Endothelial cell of umbilical vein (primary cell): Measurements from ENCODE around the gene APOC4. TPM values are rescaled to one million over a fixed set of nuclear protein-coding genes. Genes with fewer than 3 reads are reported as not detected.

ENCODE experiments used
- BruUV-seq: library from RNA; stranded (reverse); fragments of 400-500 nt; replicated peaks from 2 replicates; lab custom pipeline; 2021; lab: Mats Ljungman, UMichigan
- CTCF ChIA-PET: fragments of 300-600, 350-600 bp; sonication (Branson Sonifier 250); formaldehyde crosslinking; loops from one replicate; lab custom pipeline; 2021; ENCODE audit warnings: antibody characterized with exemption, inconsistent platforms; lab: Charles Lee
- POLR2A ChIA-PET: fragments of 300-600, 350-600 bp; sonication (Branson Sonifier 250); formaldehyde crosslinking; loops from one replicate; lab custom pipeline; 2021; ENCODE audit warnings: antibody characterized with exemption, inconsistent platforms; lab: Charles Lee
- DNase-seq: peaks from one replicate; pipeline ENCODE4 v3.0.0-alpha.2; 2011; ENCODE audit warnings: low read depth, low spot score
- FAIRE-seq: peaks from 2 replicates; lab custom pipeline; 2011; peaks lifted over from hg19 to GRCh38; lab: Jason Lieb, UNC
- H2AFZ ChIP-seq: 2 replicates; pipeline ENCODE4 v1.6.0; 2012; ENCODE audit warnings: low read depth, low read length, control low read depth, inconsistent platforms
- H3K27ac ChIP-seq: 2 replicates; pipeline ENCODE4 v1.5.1; 2011; ENCODE audit warnings: low read depth, mild to moderate bottlenecking, control low read depth, low read length, moderate library complexity; ENCODE audit not compliant: insufficient read depth
- H3K27me3 ChIP-seq, 2 experiments: 2 replicates each; pipeline versions ENCODE4 v1.6.0 to v1.6.1; 2011; ENCODE audit warnings: low read length in 2 of 2, mixed read lengths in 1 of 2; ENCODE audit not compliant: control insufficient read depth in 2 of 2, insufficient read depth in 2 of 2
- H3K36me3 ChIP-seq, 2 experiments: 2 replicates in 1 of 2; 3 replicates in 1 of 2; pipeline ENCODE4 v1.5.1; 2011; ENCODE audit warnings: low read length in 2 of 2, mild to moderate bottlenecking in 1 of 2, moderate library complexity in 1 of 2; ENCODE audit not compliant: control insufficient read depth in 2 of 2, insufficient read depth in 2 of 2; ENCODE audit errors: extremely low read depth in 1 of 2
- H3K4me1 ChIP-seq: 3 replicates; pipeline ENCODE4 v1.5.1; 2011; ENCODE audit warnings: mild to moderate bottlenecking, low read length; ENCODE audit not compliant: control insufficient read depth, insufficient read depth; ENCODE audit errors: extremely low read depth
- H3K4me2 ChIP-seq: 2 replicates; pipeline ENCODE4 v1.6.1; 2011; ENCODE audit warnings: low read length, control low read depth, mixed read lengths; ENCODE audit not compliant: insufficient read depth
- H3K4me3 ChIP-seq, 3 experiments: fragments of 200-600 bp in 1 of 3; sonication (generic), shearing (Covaris generic) in 1 of 3; replicated peaks in 1 of 3; 2 replicates each; pipeline ENCODE4 v1.5.1; 2011 to 2016; ENCODE audit warnings: control low read depth in 3 of 3, low read length in 3 of 3, mild to moderate bottlenecking in 2 of 3, inconsistent platforms in 1 of 3, low read depth in 1 of 3, moderate library complexity in 1 of 3; ENCODE audit not compliant: insufficient read depth in 1 of 3
- H3K79me2 ChIP-seq: 2 replicates; pipeline ENCODE4 v1.6.0; 2012; ENCODE audit warnings: low read length, inconsistent platforms; ENCODE audit not compliant: control insufficient read depth, insufficient read depth
- H3K9ac ChIP-seq: replicated peaks from 2 replicates; pipeline ENCODE3; 2011; ENCODE audit warnings: low read length, control low read depth; ENCODE audit not compliant: insufficient read depth; ENCODE audit errors: extremely low read depth
- H3K9me1 ChIP-seq: replicated peaks from 3 replicates; pipeline ENCODE4 v1.6.0; 2011; ENCODE audit warnings: mild to moderate bottlenecking, low read length; ENCODE audit not compliant: control insufficient read depth, insufficient read depth; ENCODE audit errors: extremely low read depth
- H3K9me3 ChIP-seq: replicated peaks from 2 replicates; pipeline ENCODE4 v1.5.1; 2012; ENCODE audit warnings: low read length, inconsistent platforms; ENCODE audit not compliant: control insufficient read depth, insufficient read depth
- H4K20me1 ChIP-seq: replicated peaks from 2 replicates; pipeline ENCODE3; 2011; ENCODE audit warnings: mild to moderate bottlenecking, low read length; ENCODE audit not compliant: control insufficient read depth, insufficient read depth; ENCODE audit errors: extremely low read depth
- CTCF ChIP-seq, 2 donors: IDR thresholded peaks; 1 replicate in 1 of 2; 2 replicates in 1 of 2; pipeline ENCODE4 v1.5.1; 2011; ENCODE audit warnings: low read length in 2 of 2, mild to moderate bottlenecking in 2 of 2, moderate library complexity in 2 of 2, control low read depth in 1 of 2, inconsistent platforms in 1 of 2, low read depth in 1 of 2; ENCODE audit not compliant: insufficient read depth in 1 of 2; ENCODE audit errors: extremely low read depth in 1 of 2
- EZH2 ChIP-seq: IDR thresholded peaks from 2 replicates; pipeline ENCODE4 v1.6.1; 2012; ENCODE audit warnings: borderline replicate concordance, low read depth, mild to moderate bottlenecking, moderate library complexity, low read length, inconsistent platforms; ENCODE audit not compliant: severe bottlenecking
- FOS ChIP-seq: IDR thresholded peaks from 2 replicates; pipeline ENCODE4 v1.6.1; 2011; ENCODE audit warnings: mild to moderate bottlenecking, low read length, moderate library complexity, borderline replicate concordance; ENCODE audit not compliant: insufficient read depth
- GATA2 ChIP-seq: IDR thresholded peaks from 2 replicates; pipeline ENCODE4 v1.7.0; 2011; ENCODE audit warnings: low read depth, mild to moderate bottlenecking, moderate library complexity, mixed read lengths, low read length; ENCODE audit not compliant: insufficient read length, insufficient read depth
- JUN ChIP-seq: IDR thresholded peaks from 2 replicates; pipeline ENCODE4 v1.6.1; 2011; ENCODE audit warnings: borderline replicate concordance, low read depth; ENCODE audit not compliant: insufficient read length, insufficient read depth
- MAX ChIP-seq: IDR thresholded peaks from 2 replicates; pipeline ENCODE4 v1.6.1; 2011; ENCODE audit not compliant: insufficient read depth, insufficient read length
- MYC ChIP-seq: IDR thresholded peaks from one replicate; pipeline ENCODE4 v1.6.1; 2011; ENCODE audit warnings: mild to moderate bottlenecking, low read depth, low read length
- POLR2A ChIP-seq: IDR thresholded peaks from 2 replicates; pipeline ENCODE4 v1.6.1; 2012; ENCODE audit warnings: low read depth, mild to moderate bottlenecking, control low read depth, low read length
- POLR2AphosphoS5 ChIP-seq: IDR thresholded peaks from 2 replicates; pipeline ENCODE4 v1.6.1; 2012; ENCODE audit warnings: low read depth, mild to moderate bottlenecking, control low read depth, low read length, moderate library complexity; ENCODE audit not compliant: insufficient read depth
- dilution Hi-C: fragments of 300-500 bp; cut with MboI; formaldehyde crosslinking; loops from one replicate; pipeline ENCODE4 v1.15.0; 2019; ENCODE audit warnings: low sequenced_read_pairs; ENCODE audit not compliant: extremely low pct_ligation_motif_present
- intact Hi-C: fragments of 100-400 bp; cut with micrococcal nuclease; formaldehyde crosslinking; loops from one replicate; pipeline ENCODE4 v1.10.0; 2022
- polyA plus RNA-seq, 4 experiments: library from polyadenylated mRNA; depleted of rRNA in 3 of 4; stranded (reverse) in 3 of 4; unstranded in 1 of 4; fragments of >200 nt; gene quantifications; 2 replicates each; pipeline versions ENCODE4 v1.2.1 to v1.2.3, GENCODE V29; 2011 to 2012; ENCODE audit warnings: missing spikeins in 1 of 4
- total RNA-seq: library from RNA; stranded (reverse); gene quantifications from 2 replicates; pipeline ENCODE4 v1.2.3, GENCODE V29; 2021

Gene APOC4
- total and polyA plus RNA-seq, 2 donors (not counting 3 experiments of a cell fraction or from before 2014, with no cell fraction given), result not detected

DNA sequence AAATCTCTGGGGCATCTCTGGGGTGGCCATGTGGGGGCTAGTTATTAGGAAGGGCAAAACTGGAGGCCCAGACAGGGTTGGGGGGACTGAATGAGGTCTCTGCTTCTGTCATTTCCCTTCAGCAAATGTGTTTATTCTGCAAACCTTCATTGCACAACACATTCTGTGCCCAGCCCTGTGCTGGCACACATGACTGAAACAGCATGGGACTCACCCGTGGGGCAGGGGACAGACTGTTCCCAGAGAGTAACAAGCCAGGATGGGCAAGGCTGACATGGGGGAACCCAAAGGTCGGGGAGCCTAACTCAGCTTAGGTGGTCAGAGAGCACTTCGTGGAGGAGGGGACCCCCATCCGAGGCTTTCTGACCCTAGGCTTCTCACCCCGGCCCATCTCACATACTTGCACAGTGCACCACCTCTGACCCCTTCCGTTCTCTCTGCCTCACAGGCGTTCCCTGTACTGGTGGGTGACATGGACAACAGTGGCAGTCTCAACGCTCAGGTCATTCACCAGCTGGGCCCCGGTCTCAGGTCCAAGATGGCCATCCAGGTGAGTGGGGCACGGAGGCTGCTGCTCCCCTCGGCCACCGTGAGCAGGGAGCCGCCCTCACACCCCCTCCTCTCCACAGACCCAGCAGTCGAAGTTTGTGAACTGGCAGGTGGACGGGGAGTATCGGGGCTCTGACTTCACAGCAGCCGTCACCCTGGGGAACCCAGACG lies 48.5 kb upstream of the APOC4 start:
- FAIRE-seq (no peak), DNase-seq (no peak)
- no peaks in the 10 kb centered on the region for H4K20me1 ChIP-seq
- no peak overlapping the region for H2AFZ ChIP-seq
- intact Hi-C loops (loop anchor here (5.0 kb wide), 1 partner anchor 111 kb away; no protein-coding TSS in a partner anchor), dilution Hi-C loops (no loop called here)
- peaks cover 9 to 38% of the 10 kb centered on the region in 2 experiments for H3K36me3 ChIP-seq
- no peak for TF ChIP-seq MAX
- TF ChIP-seq POLR2A, result no peak
- no peak for TF ChIP-seq GATA2
- no peak for TF ChIP-seq POLR2AphosphoS5
- no peak for TF ChIP-seq FOS
- no peak for TF ChIP-seq CTCF (IDR thresholded peaks at IDR 0.05; ENCODE audit: extremely low read depth in 1 of 2, insufficient read depth in 1 of 2, low read depth in 1 of 2, low read length in 2 of 2)
- no peak for TF ChIP-seq EZH2
- no peak for TF ChIP-seq MYC
- no peak for TF ChIP-seq JUN
- H3K9me3 ChIP-seq, result no peaks in the 10 kb centered on the region
- H3K79me2 ChIP-seq, result peaks cover 35% of the 10 kb centered on the region
- peaks cover 16% of the 10 kb centered on the region for H3K4me1 ChIP-seq
- CTCF ChIA-PET, result no interaction called here
- no peak overlapping the region for H3K9ac ChIP-seq
- BruUV-seq, result no TSS peak
- POLR2A ChIA-PET, result no interaction called here
- no peak overlapping the region for H3K4me3 ChIP-seq
- H3K27ac ChIP-seq, result no peak overlapping the region
- no peaks in the 10 kb centered on the region for H3K27me3 ChIP-seq
- no peaks in the 10 kb centered on the region for H3K9me1 ChIP-seq
- no peak overlapping the region for H3K4me2 ChIP-seq
